ENCODE results near the gene DNM2. TPM values are rescaled to one million over a fixed set of nuclear protein-coding genes. Genes with fewer than 3 reads are reported as not detected.
A peak's percentile ranks its signal among the peaks of the same experiment; 100 is the strongest.

The DNM2 gene
- total and polyA plus RNA-seq, 2 of the 13 experiments (the other 11 are each of a cell fraction or from before 2014, with no cell fraction given), result 41.7 to 59.8 TPM

DNA sequence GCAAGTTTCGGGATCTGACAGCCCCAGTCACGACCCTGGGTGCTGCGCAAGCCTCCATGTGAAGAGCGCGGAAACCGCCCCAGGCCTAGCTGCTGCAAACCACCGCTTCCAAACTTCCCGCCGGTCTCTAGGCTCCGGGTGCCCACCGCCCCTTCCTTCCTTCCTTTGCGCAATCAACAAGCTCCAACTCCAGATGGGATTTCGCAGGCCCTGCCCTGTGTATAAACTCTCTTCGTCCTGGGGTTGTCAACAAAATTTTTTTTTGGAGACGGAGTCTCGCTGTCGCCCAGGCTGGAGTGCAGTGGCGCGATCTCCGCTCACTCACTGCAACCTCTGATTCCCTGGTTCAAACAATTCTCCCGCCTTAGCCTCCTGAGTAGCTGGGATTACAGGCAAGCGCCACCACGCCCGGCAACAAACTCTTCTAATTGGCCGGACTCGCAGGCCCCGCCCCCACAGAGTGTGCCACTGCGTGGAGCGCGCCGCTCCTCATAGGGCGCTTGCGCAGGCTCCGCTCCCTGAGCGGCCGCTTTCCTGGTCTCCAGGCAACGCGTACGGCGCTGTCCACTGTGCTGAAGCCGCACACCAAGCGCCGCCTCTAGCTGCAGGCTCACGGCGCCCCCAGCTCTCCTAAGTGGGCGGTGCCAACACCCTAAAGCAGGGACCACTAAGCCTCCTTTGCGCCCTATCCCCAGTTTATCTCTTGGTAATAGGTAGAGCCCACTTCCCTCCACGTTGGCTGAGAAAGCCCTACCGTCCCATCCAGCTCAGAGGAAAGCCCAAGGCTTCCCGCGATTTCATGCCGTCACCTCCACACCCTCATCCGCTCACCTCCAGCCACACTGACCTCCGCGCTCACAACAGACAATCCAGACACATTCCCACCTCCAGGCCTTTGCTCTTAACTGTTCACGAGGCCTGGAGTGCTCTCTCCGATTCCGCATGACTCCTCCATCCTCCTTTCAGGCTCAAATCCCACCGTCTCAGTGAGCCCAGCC lies 22.2 kb upstream of the DNM2 start (continued):
- TF ChIP-seq, protein P1, sequence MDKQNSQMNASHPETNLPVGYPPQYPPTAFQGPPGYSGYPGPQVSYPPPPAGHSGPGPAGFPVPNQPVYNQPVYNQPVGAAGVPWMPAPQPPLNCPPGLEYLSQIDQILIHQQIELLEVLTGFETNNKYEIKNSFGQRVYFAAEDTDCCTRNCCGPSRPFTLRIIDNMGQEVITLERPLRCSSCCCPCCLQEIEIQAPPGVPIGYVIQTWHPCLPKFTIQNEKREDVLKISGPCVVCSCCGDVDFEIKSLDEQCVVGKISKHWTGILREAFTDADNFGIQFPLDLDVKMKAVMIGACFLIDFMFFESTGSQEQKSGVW (CRISPR knock-in tag; IDR thresholded peaks at IDR 0.05; ENCODE audit: borderline replicate concordance), result no peak
- TF ChIP-seq, protein P2, sequence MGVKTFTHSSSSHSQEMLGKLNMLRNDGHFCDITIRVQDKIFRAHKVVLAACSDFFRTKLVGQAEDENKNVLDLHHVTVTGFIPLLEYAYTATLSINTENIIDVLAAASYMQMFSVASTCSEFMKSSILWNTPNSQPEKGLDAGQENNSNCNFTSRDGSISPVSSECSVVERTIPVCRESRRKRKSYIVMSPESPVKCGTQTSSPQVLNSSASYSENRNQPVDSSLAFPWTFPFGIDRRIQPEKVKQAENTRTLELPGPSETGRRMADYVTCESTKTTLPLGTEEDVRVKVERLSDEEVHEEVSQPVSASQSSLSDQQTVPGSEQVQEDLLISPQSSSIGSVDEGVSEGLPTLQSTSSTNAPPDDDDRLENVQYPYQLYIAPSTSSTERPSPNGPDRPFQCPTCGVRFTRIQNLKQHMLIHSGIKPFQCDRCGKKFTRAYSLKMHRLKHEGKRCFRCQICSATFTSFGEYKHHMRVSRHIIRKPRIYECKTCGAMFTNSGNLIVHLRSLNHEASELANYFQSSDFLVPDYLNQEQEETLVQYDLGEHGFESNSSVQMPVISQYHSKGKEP (CRISPR knock-in tag; IDR thresholded peaks at IDR 0.05), result peak; percentile 97
- TF ChIP-seq ZNF629 (CRISPR knock-in tag; conservative IDR thresholded peaks at IDR 0.05) (0 out of 2 replicates have a peak, but pooled peaks have one; percentile 17), ZNF20 (CRISPR knock-in tag; IDR thresholded peaks at IDR 0.05) (no peak), RFX5 (IDR thresholded peaks at IDR 0.05; ENCODE audit: low read depth, low read length) (0 out of 2 replicates have a peak, but pooled peaks have one; percentile 30), ZC3H4 (CRISPR knock-in tag; IDR thresholded peaks at IDR 0.05; ENCODE audit: borderline replicate concordance) (0 out of 2 replicates have a peak, but pooled peaks have one; percentile 67), EHMT2 (IDR thresholded peaks at IDR 0.05; ENCODE audit: borderline replicate concordance, low read depth, low read length) (peak; percentile 88; the same call in 1 of the 2 replicates), ZNF430 (CRISPR knock-in tag; IDR thresholded peaks at IDR 0.05) (peak; percentile 81; the same call in 1 of the 2 replicates), ISX (CRISPR knock-in tag; conservative IDR thresholded peaks at IDR 0.05) (no peak), THRA (CRISPR knock-in tag; IDR thresholded peaks at IDR 0.05; ENCODE audit: borderline replicate concordance) (peak; percentile 89), TSC22D2 (CRISPR knock-in tag; IDR thresholded peaks at IDR 0.05; ENCODE audit: borderline replicate concordance) (peak; percentile 99), LRRFIP1 (CRISPR knock-in tag; conservative IDR thresholded peaks at IDR 0.05) (peak; percentile 81; the same call in 1 of the 2 replicates), ZNF644 (CRISPR knock-in tag; IDR thresholded peaks at IDR 0.05; ENCODE audit: low read depth) (0 out of 2 replicates have a peak, but pooled peaks have one; percentile 23), PBX2 (CRISPR knock-in tag; IDR thresholded peaks at IDR 0.05) (no peak), SATB2 (CRISPR knock-in tag; IDR thresholded peaks at IDR 0.05) (peak; percentile 77; the same call in 1 of the 2 replicates)
- TF ChIP-seq, protein P3, sequence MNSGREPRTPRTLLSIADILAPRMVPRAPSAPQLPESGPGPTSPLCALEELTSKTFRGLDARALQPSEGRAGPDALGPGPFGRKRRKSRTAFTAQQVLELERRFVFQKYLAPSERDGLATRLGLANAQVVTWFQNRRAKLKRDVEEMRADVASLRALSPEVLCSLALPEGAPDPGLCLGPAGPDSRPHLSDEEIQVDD (CRISPR knock-in tag; IDR thresholded peaks at IDR 0.05; ENCODE audit: borderline replicate concordance), result peak; percentile 71; the same call in 1 of the 2 replicates
- TF ChIP-seq, protein P4, sequence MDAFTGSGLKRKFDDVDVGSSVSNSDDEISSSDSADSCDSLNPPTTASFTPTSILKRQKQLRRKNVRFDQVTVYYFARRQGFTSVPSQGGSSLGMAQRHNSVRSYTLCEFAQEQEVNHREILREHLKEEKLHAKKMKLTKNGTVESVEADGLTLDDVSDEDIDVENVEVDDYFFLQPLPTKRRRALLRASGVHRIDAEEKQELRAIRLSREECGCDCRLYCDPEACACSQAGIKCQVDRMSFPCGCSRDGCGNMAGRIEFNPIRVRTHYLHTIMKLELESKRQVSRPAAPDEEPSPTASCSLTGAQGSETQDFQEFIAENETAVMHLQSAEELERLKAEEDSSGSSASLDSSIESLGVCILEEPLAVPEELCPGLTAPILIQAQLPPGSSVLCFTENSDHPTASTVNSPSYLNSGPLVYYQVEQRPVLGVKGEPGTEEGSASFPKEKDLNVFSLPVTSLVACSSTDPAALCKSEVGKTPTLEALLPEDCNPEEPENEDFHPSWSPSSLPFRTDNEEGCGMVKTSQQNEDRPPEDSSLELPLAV (CRISPR knock-in tag; conservative IDR thresholded peaks at IDR 0.05; ENCODE audit: low read depth), result no peak

Measured in HepG2 (cell line).